ENCODE measurements around the gene USP33. TPM values are rescaled to one million over a fixed set of nuclear protein-coding genes. Genes with fewer than 3 reads are reported as not detected.
A peak's percentile ranks its signal among the peaks of the same experiment; 100 is the strongest.

Gene USP33
- polyA plus RNA-seq, 3 donors: 33.5 to 43.8 (median 34.9) TPM

DNA sequence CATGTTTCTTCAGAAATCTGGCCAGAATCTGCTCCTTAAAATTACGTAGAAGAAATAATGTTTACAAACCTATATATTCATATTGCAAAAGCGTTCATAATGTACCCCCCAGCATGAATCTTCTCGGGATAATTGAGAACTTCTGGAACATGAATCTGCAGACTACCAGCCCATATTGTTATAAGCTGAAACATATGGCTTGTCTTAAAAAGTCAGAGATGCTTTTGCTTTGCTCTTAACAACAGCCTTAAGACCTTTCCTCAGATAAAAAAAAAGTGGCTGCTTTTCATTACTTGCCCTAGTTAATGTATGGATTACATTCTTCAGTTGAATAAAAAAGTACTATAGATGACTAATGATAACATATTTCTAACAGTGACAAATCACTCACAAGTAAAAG, 62.2 kb downstream of the USP33 start:
- Histone ChIP-seq H3K27me3 (ENCODE audit: control insufficient read depth in 2 of 2, insufficient read depth in 2 of 2, low read length in 2 of 2) (no peaks in the 10 kb centered on the region), H2AFZ (ENCODE audit: insufficient read depth, low read depth, low read length, poor library complexity, severe bottlenecking) (no peak overlapping the region), H3K4me1 (ENCODE audit: control insufficient read depth in 1 of 2, insufficient read depth in 2 of 2, low read length in 2 of 2) (no peaks in the 10 kb centered on the region), H3K27ac (ENCODE audit: low read depth in 1 of 2, low read length in 2 of 2) (no peak overlapping the region), H3K9ac (ENCODE audit: insufficient read depth, low read length, poor library complexity, severe bottlenecking) (no peak overlapping the region), H3K4me3 (replicated peaks in 1 of 3; ENCODE audit: low read depth in 2 of 3, low read length in 3 of 3) (no peak overlapping the region), H3K4me2 (replicated peaks; ENCODE audit: extremely low read depth, low read length, poor library complexity, severe bottlenecking) (no peak overlapping the region), H3K79me2 (ENCODE audit: insufficient read depth, low read length) (no peaks in the 10 kb centered on the region), H3K36me3 (replicated peaks in 1 of 2; ENCODE audit: control insufficient read depth in 1 of 2, insufficient read depth in 2 of 2, low read length in 2 of 2) (peaks cover 22 to 67% of the 10 kb centered on the region in 2 donors), H4K20me1 (ENCODE audit: insufficient read depth, low read length) (no peaks in the 10 kb centered on the region), H3K9me3 (replicated peaks in 1 of 2; ENCODE audit: control insufficient read depth in 1 of 2, insufficient read depth in 1 of 2, low read length in 2 of 2) (no peaks in the 10 kb centered on the region)
- Mint-ChIP-seq H3K4me1 (no peaks in the 10 kb centered on the region), H3K27ac (no peak overlapping the region), H3K4me3 (no peak overlapping the region), H3K36me3 (peaks cover 41 to 74% of the 10 kb centered on the region in 2 donors), H3K27me3 (ENCODE audit: low read depth in 3 of 3) (no peaks in the 10 kb centered on the region), H3K9me3 (peaks cover 0 to 4% (median 2%) of the 10 kb centered on the region in 7 donors)
- DNase-seq: no peak
- no CpG with 5 or more reads among the region's 3 CpGs for WGBS (ENCODE audit: insufficient coverage)
- TF ChIP-seq CTCF (IDR thresholded peaks at IDR 0.05): no peak
- intact Hi-C loops (cut with micrococcal nuclease): no loop called here

GRCh38 chr1:77688939-77689338, 70.7 kb downstream of the USP33 start:
- Histone ChIP-seq H3K4me2 (replicated peaks; ENCODE audit: extremely low read depth, low read length, poor library complexity, severe bottlenecking) (no peak overlapping the region), H3K4me1 (ENCODE audit: control insufficient read depth in 1 of 2, insufficient read depth in 2 of 2, low read length in 2 of 2) (peaks cover 2 to 8% of the 10 kb centered on the region in 2 donors), H3K27ac (ENCODE audit: low read depth in 1 of 2, low read length in 2 of 2) (no peak overlapping the region), H2AFZ (ENCODE audit: insufficient read depth, low read depth, low read length, poor library complexity, severe bottlenecking) (no peak overlapping the region), H3K79me2 (ENCODE audit: insufficient read depth, low read length) (no peaks in the 10 kb centered on the region), H3K36me3 (replicated peaks in 1 of 2; ENCODE audit: control insufficient read depth in 1 of 2, insufficient read depth in 2 of 2, low read length in 2 of 2) (peaks cover 3 to 20% of the 10 kb centered on the region in 2 donors), H3K4me3 (replicated peaks in 1 of 3; ENCODE audit: low read depth in 2 of 3, low read length in 3 of 3) (no peak overlapping the region), H4K20me1 (ENCODE audit: insufficient read depth, low read length) (no peaks in the 10 kb centered on the region), H3K9ac (ENCODE audit: insufficient read depth, low read length, poor library complexity, severe bottlenecking) (no peak overlapping the region), H3K9me3 (replicated peaks in 1 of 2; ENCODE audit: control insufficient read depth in 1 of 2, insufficient read depth in 1 of 2, low read length in 2 of 2) (no peaks in the 10 kb centered on the region), H3K27me3 (ENCODE audit: control insufficient read depth in 2 of 2, insufficient read depth in 2 of 2, low read length in 2 of 2) (no peaks in the 10 kb centered on the region)
- intact Hi-C loops (cut with micrococcal nuclease): loop anchor here in 1 of 2 donors (10.0 kb wide), 1 partner anchor 66 kb away; the partner anchor contains the start of gene USP33
- no peak for DNase-seq
- TF ChIP-seq CTCF (IDR thresholded peaks at IDR 0.05): no peak
- Mint-ChIP-seq H3K27ac (peak overlapping the region in 1 of 7 donors; percentile 39), H3K4me1 (peaks cover 15% of the 10 kb centered on the region), H3K9me3 (peaks cover 0 to 7% (median 2%) of the 10 kb centered on the region in 7 donors), H3K36me3 (peaks cover 18 to 26% of the 10 kb centered on the region in 2 donors), H3K27me3 (ENCODE audit: low read depth in 3 of 3) (no peaks in the 10 kb centered on the region), H3K4me3 (no peak overlapping the region)
- WGBS (ENCODE audit: insufficient coverage): 63% methylated on average over 2 of the region's 3 CpGs

All from CD14-positive monocyte (primary cell).